Prostate gland (tissue), 2 donors: ENCODE results near the gene TFR2. TPM values are rescaled to one million over a fixed set of nuclear protein-coding genes. Genes with fewer than 3 reads are reported as not detected.

Experiments
- DNase-seq: peaks from one replicate; pipeline ENCODE4 v3.0.0-alpha.2; 2019; ENCODE audit warnings: low spot score
- H3K27ac ChIP-seq, 2 donors: fragments of 200-600 bp; sonication (generic); 2 replicates each; pipeline ENCODE4 v1.5.1; 2017 to 2019
- H3K27me3 ChIP-seq: fragments of 200-600 bp; sonication (generic); replicated peaks from 2 replicates; pipeline ENCODE4 v1.5.1; 2019; ENCODE audit not compliant: insufficient read depth
- H3K36me3 ChIP-seq, 2 donors: fragments of 200-600 bp; sonication (generic); 1 replicate in 1 of 2; 2 replicates in 1 of 2; pipeline versions ENCODE4 v1.5.1 to v1.8.1; 2017 to 2019
- H3K4me1 ChIP-seq: fragments of 200-600 bp; sonication (generic); replicated peaks from 2 replicates; pipeline ENCODE4 v1.5.1; 2019
- H3K4me3 ChIP-seq, 2 donors: fragments of 200-600 bp; sonication (generic); 2 replicates each; pipeline ENCODE4 v1.5.1; 2017 to 2019
- H3K9me3 ChIP-seq: fragments of 200-600 bp; sonication (generic); 2 replicates; pipeline ENCODE4 v1.5.1; 2017
- CTCF ChIP-seq, 4 experiments: fragments of 200-600 bp in 2 of 4; fragments of 450-650 bp in 2 of 4; sonication (generic) in 2 of 4; IDR thresholded peaks; 1 replicate in 3 of 4; 2 replicates in 1 of 4; pipeline ENCODE4 v1.5.1; 2016 to 2019; ENCODE audit warnings: antibody characterized with exemption in 4 of 4, mild to moderate bottlenecking in 2 of 4, moderate library complexity in 2 of 4
- POLR2A ChIP-seq: fragments of 450-650 bp; IDR thresholded peaks from one replicate; pipeline ENCODE4 v1.6.1; 2016; ENCODE audit warnings: antibody characterized with exemption, mild to moderate bottlenecking
- POLR2AphosphoS5 ChIP-seq: sonication (generic); formaldehyde crosslinking; IDR thresholded peaks from one replicate; pipeline ENCODE4 v1.6.1; 2017; ENCODE audit warnings: antibody characterized with exemption
- WGBS: methylation state at CpG from one replicate; pipeline ENCODE4 v1.1.5; 2018; 5-methylcytosine and 5-hydroxymethylcytosine counted together
- intact Hi-C: fragments of 100-400 bp; cut with DNase I; formaldehyde crosslinking; loops from one replicate; pipeline ENCODE4 v1.14.2; 2022
- total RNA-seq, 2 donors: library from RNA; depleted of rRNA; stranded (reverse); fragments of >200 nt; gene quantifications; one replicate each; pipeline ENCODE4 v1.1.0, GENCODE V29; 2016

TFR2 gene
- total RNA-seq, 2 donors from 2014 or later, result 0.59 to 2.3 TPM

GRCh38 chr7:100640517-100641440 is 573 bp downstream of the TFR2 start:
- intact Hi-C loops, result no loop called here
- Histone ChIP-seq H3K27ac (no peak overlapping the region), H3K36me3 (no peaks in the 10 kb centered on the region), H3K9me3 (no peaks in the 10 kb centered on the region), H3K27me3 (peaks cover 3% of the 10 kb centered on the region), H3K4me1 (no peaks in the 10 kb centered on the region), H3K4me3 (no peak overlapping the region)
- DNase-seq, result no peak
- WGBS, result 71% methylated on average over 23 of the region's 24 CpGs
- TF ChIP-seq CTCF (IDR thresholded peaks at IDR 0.05) (no peak), POLR2AphosphoS5 (no peak), POLR2A (no peak)

- TF ChIP-seq POLR2AphosphoS5 (no peak), POLR2A (no peak), CTCF (IDR thresholded peaks at IDR 0.05) (no peak)
- Histone ChIP-seq H3K4me3 (no peak overlapping the region), H3K4me1 (no peaks in the 10 kb centered on the region), H3K27me3 (peaks cover 3% of the 10 kb centered on the region), H3K36me3 (no peaks in the 10 kb centered on the region), H3K9me3 (no peaks in the 10 kb centered on the region), H3K27ac (no peak overlapping the region)
- 86% methylated on average over 17 of the region's 17 CpGs for WGBS
- DNase-seq, result no peak
- intact Hi-C loops, result no loop called here
Measured at GRCh38 chr7:100639995-100640516, 1.3 kb downstream of the TFR2 start.

- H3K27ac ChIP-seq, result no peak overlapping the region
Measured at GRCh38 chr7:100632951-100633717, 8.2 kb downstream of the TFR2 start.

GRCh38 chr7:100630066-100630465 is 11.3 kb downstream of the TFR2 start:
- DNase-seq, result no peak
- Histone ChIP-seq H3K4me3 (no peak overlapping the region), H3K36me3 (no peaks in the 10 kb centered on the region), H3K27me3 (no peaks in the 10 kb centered on the region), H3K27ac (no peak overlapping the region), H3K9me3 (no peaks in the 10 kb centered on the region), H3K4me1 (peaks cover 3% of the 10 kb centered on the region)
- intact Hi-C loops, result no loop called here
- WGBS, result 96% methylated on average over 4 of the region's 4 CpGs
- TF ChIP-seq CTCF (IDR thresholded peaks at IDR 0.05) (no peak), POLR2AphosphoS5 (no peak), POLR2A (no peak)

More at GRCh38 chr7:100632951-100633717, 8.2 kb downstream of the TFR2 start:
- intact Hi-C loops, result no loop called here
- H3K27me3 ChIP-seq, result no peaks in the 10 kb centered on the region
- H3K4me3 ChIP-seq, result peak overlapping the region; percentile 22 to 32
- no peaks in the 10 kb centered on the region for H3K9me3 ChIP-seq
- no peaks in the 10 kb centered on the region for H3K36me3 ChIP-seq
- 2% methylated on average over 63 of the region's 72 CpGs for WGBS
- peaks cover 3% of the 10 kb centered on the region for H3K4me1 ChIP-seq
- TF ChIP-seq POLR2AphosphoS5 (no peak), CTCF (IDR thresholded peaks at IDR 0.05) (peak in 2 of 4 experiments; percentile 28 to 52), POLR2A (no peak)
- DNase-seq, result no peak
